Epidermal melanocyte (primary cell): ENCODE data around the gene NEIL3.

Experiments used
- DNase-seq: peaks from one replicate; pipeline ENCODE4 v3.0.0; 2011; ENCODE audit warnings: low spot score; ENCODE audit not compliant: insufficient read length

The NEIL3 gene, protein sequence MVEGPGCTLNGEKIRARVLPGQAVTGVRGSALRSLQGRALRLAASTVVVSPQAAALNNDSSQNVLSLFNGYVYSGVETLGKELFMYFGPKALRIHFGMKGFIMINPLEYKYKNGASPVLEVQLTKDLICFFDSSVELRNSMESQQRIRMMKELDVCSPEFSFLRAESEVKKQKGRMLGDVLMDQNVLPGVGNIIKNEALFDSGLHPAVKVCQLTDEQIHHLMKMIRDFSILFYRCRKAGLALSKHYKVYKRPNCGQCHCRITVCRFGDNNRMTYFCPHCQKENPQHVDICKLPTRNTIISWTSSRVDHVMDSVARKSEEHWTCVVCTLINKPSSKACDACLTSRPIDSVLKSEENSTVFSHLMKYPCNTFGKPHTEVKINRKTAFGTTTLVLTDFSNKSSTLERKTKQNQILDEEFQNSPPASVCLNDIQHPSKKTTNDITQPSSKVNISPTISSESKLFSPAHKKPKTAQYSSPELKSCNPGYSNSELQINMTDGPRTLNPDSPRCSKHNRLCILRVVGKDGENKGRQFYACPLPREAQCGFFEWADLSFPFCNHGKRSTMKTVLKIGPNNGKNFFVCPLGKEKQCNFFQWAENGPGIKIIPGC

DNA sequence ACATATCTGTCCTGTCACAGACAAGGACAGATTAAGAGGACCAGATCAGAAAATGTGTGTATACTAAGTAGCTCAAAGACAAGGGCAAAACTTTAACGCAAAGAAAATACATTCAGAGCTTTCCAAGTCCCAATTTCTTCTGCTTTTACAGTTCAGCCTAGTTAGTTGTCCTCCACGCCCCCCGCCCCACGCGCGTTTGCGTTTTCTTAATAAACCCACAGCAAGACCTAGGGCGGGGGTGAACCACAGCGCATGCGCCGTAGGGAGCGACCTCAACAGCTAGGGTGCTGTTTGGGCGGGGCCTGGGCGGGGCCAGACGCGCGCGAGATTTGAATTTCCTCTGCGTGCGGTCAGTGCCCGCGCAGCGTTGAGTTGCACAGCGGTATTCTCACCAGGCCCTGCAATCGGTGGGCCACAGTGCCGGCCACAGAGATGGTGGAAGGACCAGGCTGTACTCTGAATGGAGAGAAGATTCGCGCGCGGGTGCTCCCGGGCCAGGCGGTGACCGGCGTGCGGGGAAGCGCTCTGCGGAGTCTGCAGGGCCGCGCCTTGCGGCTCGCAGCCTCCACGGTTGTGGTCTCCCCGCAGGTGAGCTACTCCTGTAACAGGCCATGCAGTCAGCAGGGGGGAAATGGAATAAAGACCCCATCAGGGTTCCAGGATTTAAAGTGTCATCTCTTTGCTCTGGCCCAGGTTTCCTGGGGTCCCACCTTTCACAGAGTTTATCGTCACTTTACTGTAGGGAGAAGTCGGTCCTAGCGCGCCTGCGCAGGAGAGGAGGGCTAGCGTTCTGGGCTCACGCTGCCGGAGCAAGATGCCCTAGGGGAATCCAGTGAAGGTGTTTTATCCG, at the start of gene NEIL3:
Gene NEIL3 (plus strand): TSS at position 353 of the 850 bp plus-strand sequence. CDS start 80 bp downstream, at position 433.
- peak; percentile 68 for DNase-seq

DNA sequence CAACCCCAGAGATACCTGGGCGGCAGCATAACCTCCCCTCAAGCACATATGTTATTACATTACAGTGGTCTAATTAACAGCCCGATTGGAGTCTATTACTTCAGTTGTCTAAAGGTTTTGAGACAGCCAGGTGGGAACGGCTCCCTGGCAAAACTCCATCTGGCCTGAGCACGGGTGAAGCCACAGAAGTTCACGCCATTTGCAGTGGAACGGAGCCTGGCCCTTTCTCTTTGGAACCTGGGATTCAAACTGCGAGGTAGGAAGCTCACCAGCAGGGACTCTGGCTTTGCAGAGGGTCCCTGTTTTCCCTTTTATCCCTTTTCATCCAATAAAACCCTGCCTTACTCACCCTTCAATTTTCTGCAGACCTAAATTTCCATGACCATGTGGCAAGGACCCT, 45.9 kb upstream of the NEIL3 start:
- DNase-seq = no peak

DNA sequence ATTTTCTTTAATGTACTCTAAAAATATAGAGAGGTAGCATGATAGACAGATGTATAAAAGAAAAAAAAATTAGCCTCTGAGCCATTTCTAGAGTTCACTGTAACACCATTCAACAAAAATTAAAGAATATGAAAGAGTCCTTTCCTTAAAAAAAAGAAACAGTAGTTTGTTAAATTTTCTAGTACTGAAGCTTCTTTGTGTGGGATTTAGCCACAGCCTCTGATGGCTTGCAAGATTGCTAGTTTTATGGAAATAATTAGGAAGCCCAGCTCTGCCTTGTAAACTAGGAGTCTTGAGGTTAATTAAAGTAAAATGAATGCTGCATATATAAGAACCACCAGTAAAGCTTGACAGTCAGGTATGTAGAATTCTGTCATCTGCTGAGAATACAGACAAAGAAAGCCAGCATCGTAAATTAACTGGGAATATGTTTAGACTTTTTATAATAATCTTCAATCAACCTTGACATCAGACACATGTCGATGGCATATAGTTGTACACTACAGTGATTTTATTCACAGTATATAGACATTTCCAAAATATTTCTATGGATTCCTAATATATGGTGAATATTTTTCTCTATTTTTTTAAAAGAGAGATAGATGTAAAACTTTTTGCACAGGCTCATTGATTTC, 44.8 kb upstream of the NEIL3 start:
- DNase-seq = no peak

DNA sequence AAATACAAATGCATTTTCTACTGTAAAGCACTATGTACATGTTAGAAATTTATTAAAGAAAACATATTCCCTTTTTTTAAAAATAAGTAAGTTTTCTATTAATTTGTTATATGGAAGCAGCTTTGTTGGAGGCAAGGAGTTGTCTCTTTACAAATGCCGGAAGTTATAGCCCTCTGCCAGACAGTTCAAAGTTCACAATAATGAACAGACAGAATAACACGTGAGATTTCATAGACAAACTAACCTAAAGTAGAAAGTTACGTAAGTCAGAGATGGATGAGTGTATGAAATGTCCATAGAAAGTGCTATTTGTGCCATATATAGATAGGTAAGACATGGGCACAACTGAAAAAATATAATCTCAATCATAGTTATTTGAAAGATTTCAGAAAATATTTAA, 43.9 kb upstream of the NEIL3 start:
- no peak for DNase-seq

DNA sequence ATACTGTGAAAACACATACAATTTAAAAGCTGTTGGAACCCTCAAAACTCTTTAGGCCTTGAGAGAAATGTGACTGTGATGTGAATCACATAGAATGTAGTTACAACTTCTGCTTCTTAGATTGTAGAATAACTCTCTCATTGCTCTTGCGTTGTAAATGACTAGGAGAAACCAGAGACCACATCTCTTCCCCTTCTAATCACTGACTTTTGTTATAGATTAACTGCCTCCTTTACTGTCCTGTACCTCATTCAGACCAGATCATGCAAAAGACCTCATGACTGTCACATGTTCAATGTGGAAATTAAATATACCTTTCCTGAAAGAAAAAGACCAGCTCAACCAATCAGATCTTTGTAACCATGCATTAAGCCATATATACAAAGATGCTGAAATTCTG, 43.2 kb upstream of the NEIL3 start:
- no peak for DNase-seq

DNA sequence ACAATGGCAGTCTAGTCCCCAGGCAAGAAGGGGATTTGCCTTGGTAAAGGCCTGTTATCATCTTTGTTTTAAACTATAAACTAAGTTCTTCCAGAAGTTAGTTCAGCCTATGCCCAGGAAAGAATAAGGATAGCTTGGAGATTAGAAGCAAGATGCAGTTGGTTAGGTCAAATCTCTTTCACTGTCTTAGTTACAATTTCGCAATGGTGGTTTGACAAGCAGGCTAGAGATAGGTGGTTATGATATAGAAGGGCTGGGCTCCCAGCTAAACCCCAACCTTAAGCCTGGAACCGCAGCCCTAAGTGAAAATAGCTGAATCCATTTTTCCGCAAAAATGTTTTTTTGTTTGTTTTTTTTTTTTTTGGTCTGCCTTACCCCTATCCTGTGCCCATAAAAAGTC, 41.8 kb upstream of the NEIL3 start:
- DNase-seq = no peak

DNA sequence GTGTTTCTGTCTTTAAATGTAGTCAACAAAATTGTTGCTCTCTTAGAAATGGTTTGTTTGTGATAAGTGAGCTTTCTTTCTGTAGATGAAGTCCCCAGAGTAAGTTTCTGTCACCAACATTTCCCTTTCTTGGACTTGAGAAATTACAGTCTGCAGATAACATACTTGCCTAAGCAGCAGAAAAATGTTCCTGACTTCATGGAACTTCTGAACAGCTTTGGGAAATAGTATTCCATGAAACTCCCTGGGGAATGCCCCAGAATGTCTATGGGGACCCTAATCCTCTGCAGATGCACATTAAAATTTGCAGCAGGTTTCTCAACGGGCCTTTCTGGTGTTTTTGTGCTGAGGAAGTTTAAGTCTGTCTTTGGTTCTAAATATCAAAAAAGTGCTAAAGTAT, 38.6 kb upstream of the NEIL3 start:
- DNase-seq = no peak

DNA sequence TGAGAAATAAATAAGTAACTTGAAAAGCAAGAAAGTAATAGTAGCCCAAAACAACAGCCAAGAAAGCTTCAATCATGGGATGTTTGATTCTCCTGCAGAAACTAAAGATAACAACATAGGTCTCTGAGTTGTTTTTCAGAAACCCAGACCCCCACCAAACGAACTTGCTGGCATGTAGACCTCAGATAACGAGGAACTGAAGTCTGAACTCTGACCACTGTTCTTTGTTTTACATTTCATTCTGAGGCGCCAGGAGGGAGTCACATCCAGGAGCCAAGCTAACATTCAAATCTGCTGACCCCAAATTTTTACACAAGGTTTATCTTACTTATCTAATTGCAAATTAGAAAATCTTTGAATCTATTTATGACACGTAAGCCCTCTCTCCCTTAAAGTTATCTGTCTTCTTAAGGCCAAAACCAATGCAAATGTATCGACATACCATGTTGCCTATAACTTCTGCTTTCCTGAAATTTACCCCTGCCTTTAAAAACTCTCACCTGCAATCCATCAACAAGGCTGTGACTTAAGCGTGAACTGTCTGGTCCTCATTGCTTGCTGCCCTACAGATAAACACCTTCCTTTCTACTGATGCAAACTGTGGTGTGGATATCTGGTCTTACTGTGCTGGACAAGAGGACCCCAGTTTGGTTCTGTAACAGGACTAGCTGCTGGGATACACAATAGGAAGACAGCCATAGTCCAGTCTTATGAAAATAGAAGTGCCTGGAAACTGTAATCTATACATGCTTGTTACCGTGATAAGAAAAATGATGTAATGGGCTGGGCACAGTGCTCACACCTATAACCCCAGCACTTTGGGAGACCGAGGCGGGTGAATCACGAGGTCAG, 37.5 kb upstream of the NEIL3 start:
- no peak for DNase-seq

DNA sequence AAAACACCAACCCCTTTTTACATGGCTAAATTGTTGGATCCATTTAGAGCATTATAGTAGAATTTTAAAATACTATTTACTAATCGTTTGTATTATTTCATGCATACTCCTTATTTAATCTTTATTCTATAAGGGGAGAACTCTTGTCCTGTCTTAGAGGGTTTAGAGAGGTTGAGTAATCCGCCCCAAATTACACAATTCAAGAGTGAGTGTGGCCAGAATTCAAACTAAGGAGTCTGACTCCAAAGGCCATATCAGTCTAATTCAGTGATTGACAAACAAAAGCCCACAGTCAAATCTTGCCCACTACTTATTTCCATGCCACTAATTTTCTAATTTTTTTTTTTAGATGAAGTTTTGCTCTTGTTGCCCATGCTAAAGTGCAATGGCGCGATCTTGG, 33.7 kb upstream of the NEIL3 start:
- no peak for DNase-seq

DNA sequence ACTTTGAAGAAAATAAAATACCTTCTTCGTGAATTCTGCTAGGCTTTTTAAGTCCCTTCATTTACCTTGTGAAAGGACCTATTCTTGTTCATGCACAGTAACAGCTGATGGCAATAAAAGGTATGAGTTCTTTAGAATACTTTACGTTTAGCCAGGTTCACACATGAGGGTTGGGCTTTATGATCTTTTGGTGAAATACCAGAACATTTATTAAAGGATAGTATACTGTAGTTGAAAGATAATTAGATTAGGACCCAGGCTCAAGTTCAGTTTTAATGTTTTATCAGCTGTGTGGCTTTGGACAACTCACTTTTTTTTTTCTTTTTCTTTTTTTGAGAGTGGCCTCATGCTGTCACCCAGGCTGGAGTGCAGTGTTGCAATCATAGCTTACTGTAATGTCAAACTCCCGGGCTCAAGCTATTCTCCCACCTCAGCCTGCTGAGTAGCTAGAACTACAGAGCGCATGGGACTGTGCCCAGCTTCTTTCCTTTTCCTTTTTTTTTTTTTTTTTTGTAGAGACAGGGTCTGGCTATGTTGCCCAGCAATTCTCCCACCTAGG, 28.2 kb upstream of the NEIL3 start:
- no peak for DNase-seq

DNA sequence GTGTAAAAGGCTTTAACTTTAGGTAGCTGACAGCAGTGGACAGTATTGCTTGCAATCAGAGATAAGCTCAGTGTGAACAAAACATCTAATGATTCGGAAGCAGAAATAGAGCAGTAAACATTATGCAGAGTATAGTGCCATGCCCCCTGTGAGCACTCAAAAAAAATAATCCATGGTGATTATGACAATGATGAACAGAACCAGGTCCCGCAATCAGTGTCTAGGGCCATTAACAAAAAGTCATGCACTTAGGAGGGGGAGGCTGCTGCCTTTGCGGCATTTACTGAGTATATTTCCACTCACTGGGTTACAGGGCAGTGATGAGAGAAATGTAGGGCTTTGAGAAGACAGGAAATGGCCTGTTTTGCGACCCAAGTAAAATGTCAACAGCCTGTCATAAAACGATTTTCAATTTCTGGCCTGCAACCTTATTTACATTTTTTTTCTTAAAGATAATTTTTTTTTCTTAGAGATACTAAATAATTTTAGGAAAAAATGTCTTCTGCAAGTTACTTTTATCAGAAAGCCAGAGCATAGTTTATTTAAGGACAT, 27.3 kb upstream of the NEIL3 start:
- DNase-seq = no peak

DNA sequence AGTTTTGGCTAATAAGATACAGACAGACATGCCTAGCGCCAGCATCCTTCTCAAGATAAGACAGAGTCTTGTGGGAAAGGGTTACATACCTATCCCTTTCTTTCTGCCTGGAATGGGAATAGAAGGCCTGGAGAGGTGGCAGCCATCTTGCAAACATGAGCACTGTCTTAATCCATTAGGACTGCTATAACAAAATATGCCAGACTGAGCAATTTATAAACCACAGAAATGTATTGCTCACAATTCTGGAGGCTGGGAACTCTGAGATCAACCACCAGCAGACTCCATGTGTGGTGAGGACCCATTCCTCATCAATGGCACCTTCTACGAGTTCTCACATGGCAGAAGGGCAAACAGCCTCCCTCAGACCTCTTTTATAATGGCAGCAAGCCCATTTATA, 26.5 kb upstream of the NEIL3 start:
- no peak for DNase-seq

DNA sequence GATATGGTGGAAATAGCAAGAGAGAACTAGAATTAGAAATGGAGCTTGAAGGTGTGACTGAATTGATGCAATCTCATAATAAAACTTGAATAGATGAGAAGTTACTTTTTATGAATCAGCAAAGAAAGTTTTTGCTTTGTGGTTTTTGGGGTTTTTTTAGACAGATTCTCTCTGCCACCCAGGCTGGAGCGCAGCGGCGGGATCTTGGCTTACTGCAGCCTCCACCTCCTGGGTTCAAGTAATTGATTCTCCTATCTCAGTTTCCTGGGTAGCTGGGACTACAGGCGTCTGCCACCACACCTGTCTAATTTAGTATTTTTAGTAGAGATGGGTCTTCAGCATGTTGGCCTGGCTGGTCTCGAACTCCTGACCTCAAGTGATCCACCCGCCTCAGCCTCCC, 23.7 kb upstream of the NEIL3 start:
- DNase-seq = no peak

DNA sequence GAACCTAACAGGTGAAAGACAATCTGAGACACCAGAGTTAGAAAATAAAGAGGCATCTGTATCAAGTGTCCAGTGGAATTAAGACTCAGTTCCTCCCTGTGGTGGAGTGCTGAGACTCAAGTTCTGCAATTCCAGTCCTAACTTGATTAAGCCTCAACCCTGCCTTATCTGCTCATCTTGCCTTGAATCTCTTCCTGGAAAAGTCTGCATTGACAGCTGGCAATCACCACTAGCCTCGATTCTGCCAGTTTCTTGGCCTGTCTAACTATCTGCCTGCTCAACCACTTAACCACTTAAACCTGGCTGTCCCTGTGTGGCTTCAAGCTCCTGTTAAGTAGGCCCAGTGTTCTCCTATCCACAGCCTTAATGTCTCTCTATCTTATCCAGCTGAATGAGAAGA, 22.4 kb upstream of the NEIL3 start:
- DNase-seq = no peak

DNA sequence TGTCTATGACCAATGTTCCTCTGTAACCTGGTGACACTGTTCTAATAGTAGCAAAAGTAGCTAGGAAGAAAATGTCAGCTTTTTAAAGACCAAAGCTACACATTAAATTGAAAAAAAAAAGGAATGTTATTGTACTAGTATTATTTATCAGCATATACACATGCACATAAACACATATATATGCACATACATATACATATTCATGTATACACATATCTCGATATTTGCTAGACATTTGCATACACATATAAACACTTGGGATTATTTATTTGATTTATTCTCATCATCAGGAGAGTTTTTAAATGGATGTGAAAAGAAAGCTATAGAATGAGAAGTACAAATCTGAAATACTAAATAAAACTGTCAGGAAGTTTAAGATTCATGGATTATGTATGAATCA, 21.3 kb upstream of the NEIL3 start:
- DNase-seq = no peak

DNA sequence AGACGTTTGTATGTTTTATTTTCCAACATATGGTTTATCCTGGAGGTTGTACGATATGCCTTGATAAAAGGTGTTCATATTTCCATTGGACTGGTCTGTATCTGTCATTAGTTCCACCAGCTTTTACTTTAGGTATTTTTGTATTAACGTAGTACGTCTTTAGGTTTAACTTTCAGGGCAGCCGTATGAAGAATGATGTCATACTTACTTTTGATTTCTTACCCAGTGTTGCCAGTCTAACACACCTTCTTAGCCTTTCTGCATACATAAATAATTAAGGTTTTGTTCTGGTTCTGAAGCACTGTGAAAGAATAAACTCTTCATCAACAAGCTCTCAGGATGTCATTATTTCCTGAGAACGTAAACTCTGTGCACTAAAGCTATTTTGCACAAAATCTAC, 18.9 kb upstream of the NEIL3 start:
- DNase-seq = no peak

DNA sequence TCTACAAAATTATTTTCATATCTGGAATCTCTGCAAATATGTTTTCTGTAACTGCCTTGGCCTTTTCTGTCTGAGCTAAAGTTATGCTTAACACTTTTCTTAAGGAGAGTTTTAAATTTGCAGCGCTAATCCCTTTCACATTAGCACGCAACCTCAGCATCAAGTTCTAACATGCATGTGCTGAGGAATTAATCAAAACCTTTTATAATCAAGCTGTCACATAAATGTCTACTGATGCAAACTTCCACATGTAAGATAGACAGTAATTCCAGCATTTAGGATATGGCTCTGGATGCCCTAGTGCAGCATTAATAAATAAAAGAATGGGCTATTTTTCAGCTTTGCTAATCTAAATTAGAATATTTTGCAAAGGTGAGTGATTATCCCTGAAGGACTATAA, 17.5 kb upstream of the NEIL3 start:
- no peak for DNase-seq

DNA sequence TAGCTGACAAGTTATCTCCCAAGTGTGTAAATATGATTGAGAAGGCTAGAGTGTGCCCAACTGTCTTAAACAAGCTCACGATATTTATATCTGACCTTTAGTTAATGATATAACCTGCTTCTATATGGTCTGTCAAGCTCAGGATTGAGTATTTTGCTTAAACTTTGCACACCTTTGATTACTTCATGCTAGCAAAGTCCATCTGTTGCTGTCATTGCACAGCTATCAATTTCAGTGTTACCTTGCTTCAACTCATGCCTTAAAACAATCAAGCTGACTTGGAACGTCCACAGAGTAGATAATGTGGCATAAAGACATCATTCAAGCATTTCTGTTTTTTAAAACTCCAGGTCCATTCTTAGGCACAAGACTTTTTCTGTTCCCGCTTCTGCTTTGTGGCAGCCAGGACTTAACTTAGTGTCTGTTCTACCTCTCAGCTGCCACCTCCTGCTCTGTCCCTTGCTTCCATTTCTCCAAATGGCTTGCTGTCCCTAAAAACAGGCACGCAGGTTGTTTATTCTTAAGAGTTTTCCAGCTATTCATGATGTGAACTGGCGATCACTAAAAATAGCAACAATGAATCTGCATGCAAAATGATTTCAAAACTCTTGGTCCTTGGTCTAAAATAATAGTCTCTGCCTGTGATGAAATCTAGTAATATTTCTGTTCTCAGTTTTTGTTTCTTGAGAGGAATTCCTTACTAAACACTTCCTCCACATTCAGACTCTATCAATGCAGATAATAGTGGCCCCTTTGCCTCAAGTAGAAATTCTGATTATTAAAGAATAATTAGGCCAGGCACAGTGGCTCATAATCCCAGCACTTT, 16.3 kb upstream of the NEIL3 start:
- no peak for DNase-seq

DNA sequence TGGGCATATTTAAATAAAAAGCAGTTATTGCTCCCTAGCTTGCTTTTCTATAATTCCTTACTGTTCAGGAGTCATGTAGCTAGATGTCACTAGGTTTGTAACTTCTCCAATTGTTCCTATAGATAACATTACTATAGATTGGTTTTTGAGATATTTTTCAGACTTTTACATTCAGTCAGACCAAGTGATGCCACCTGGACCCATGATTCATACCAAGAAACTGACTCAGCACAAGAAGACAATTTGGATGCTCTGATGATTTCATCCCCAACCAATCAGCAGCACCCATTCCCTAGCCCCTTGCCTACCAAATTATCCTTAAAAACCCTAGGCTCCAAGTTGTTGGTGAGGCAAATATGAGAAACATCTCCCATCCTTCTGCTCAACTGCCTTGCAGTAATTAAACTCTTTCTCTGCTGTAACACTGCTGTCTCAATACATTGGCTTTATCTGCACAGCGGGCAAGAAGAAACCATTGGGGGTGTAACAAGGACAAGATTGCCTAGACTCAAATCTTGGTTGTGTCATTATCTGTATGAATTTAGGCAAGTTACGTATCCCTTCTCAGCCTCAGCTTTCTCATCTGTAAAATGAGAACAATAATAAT, 11.8 kb upstream of the NEIL3 start:
- no peak for DNase-seq
